SU-DHL-6 (cell line): ENCODE data around the gene SUMF1.
A peak's percentile ranks its signal among the peaks of the same experiment; 100 is the strongest.

Experiments
- H2AFZ ChIP-seq: fragments of 200-600 bp; sonication (generic); 2 replicates; pipeline ENCODE4 v1.6.1; 2014; ENCODE audit warnings: low read depth, mild to moderate bottlenecking, moderate library complexity, mixed read lengths, antibody characterized with exemption, low read length; ENCODE audit not compliant: severe bottlenecking
- H3F3A ChIP-seq: fragments of 200-600 bp; shearing (Covaris generic); 2 replicates; pipeline ENCODE4 v1.6.0; 2016; ENCODE audit warnings: antibody characterized with exemption, mild to moderate bottlenecking; ENCODE audit not compliant: insufficient read depth
- H3K27ac ChIP-seq: fragments of 200-600 bp; sonication (generic); 2 replicates; pipeline ENCODE4 v1.5.1; 2016; ENCODE audit warnings: low read depth, mild to moderate bottlenecking, low read length, moderate library complexity, mixed read lengths
- H3K27me3 ChIP-seq: fragments of 200-600 bp; sonication (generic), shearing (Covaris generic); 2 replicates; pipeline ENCODE4 v1.6.0; 2014; ENCODE audit warnings: mild to moderate bottlenecking, low read length
- H3K36me3 ChIP-seq: fragments of 200-600 bp; sonication (generic); 2 replicates; pipeline ENCODE4 v1.6.1; 2014; ENCODE audit warnings: mild to moderate bottlenecking, low read length, mixed read lengths
- H3K4me2 ChIP-seq: fragments of 300-600, 200-600 bp; shearing (Covaris generic), sonication (generic); 2 replicates; pipeline ENCODE4 v1.6.0; 2014; ENCODE audit warnings: low read length, low read depth, mild to moderate bottlenecking; ENCODE audit not compliant: poor library complexity, severe bottlenecking
- H3K4me3 ChIP-seq: fragments of 200-600 bp; sonication (generic); 2 replicates; pipeline ENCODE4 v1.5.1; 2014; ENCODE audit warnings: antibody characterized with exemption, low read length, mild to moderate bottlenecking, mixed read lengths; ENCODE audit not compliant: insufficient read depth, poor library complexity, severe bottlenecking
- H3K79me2 ChIP-seq: fragments of 200-600 bp; sonication (generic); 2 replicates; pipeline ENCODE4 v1.6.1; 2014; ENCODE audit warnings: mild to moderate bottlenecking, low read length, moderate library complexity; ENCODE audit not compliant: insufficient read depth
- H3K9ac ChIP-seq: fragments of 200-600 bp; sonication (generic); 2 replicates; pipeline ENCODE4 v1.7.0; 2014; ENCODE audit warnings: mild to moderate bottlenecking, low read length
- H3K9me2 ChIP-seq: fragments of 200-600 bp; sonication (generic); replicated peaks from 2 replicates; pipeline ENCODE4 v1.6.1; 2014; ENCODE audit warnings: low read length; ENCODE audit not compliant: insufficient read depth
- H3K9me3 ChIP-seq: fragments of 200-600 bp; sonication (generic); 2 replicates; pipeline ENCODE4 v1.6.1; 2014; ENCODE audit warnings: low read length, mixed read lengths; ENCODE audit not compliant: insufficient read depth
- H4K20me1 ChIP-seq: fragments of 200-600 bp; sonication (generic); 2 replicates; pipeline ENCODE4 v1.6.1; 2014; ENCODE audit warnings: low read depth, mild to moderate bottlenecking, antibody characterized with exemption, low read length, moderate library complexity, mixed read lengths
- EZH2phosphoT487 ChIP-seq: fragments of 200-600 bp; sonication (generic), shearing (Covaris generic); conservative IDR thresholded peaks from 2 replicates; pipeline ENCODE4 v1.6.1; 2018; ENCODE audit warnings: mild to moderate bottlenecking, antibody characterized with exemption, low read length, moderate library complexity, mixed read lengths
- TF ChIP-seq, protein P1 (sequence below): fragments of 200-600 bp; sonication (generic); IDR thresholded peaks from one replicate; pipeline ENCODE4 v1.5.1; 2017; ENCODE audit warnings: antibody characterized with exemption, mild to moderate bottlenecking, low read length, moderate library complexity; ENCODE audit not compliant: insufficient read depth, poor library complexity, severe bottlenecking

Gene SUMF1

DNA sequence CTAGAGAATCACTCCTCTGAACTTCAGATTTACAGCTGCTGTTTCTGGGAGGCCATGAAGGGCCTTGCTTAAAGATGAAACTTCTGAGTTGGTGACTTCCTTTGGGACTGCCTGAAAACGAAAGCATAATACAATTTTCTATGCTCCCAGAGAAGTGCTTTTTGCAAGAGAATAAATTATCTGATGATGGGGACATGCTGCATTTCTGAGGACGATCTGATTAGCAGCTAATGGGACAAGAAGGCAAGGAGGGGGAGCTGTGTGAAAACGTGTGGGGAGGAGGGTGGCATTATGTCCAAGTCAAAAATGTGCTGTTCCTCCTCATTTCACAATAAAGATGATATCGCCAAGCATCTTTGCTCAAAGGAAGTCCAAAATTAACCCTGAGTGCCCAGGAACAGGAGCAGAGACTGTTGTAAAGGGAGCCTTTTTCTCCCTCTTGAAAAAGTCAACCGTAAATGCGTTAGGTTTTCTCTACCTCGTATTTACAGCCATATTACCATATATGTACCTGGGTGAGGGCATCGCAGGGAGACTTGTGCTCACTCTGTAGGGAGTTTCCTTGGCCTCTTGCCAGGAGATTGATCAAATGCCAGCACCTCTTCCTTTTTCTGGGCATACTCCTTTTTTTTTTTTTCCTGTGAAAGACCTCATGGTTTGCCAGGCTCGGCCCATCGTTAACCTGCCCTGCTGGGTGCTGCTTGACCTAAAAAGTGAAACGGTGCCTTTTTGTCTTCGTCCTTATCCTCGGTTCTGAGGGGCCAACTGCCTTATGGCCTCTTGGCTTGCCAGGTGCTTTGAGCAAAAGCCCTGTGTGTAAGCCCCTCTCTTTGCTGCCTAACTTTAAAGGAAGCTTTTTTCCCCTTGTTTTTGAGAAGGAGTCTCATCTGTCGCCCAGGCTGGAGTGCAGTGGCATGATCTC, 37.5 kb upstream of the SUMF1 start:
- Histone ChIP-seq H3K4me2 (peak overlapping the region; percentile 24), H3F3A (no peaks in the 10 kb centered on the region), H3K27ac (no peak overlapping the region), H3K79me2 (no peaks in the 10 kb centered on the region), H3K27me3 (no peaks in the 10 kb centered on the region), H2AFZ (no peak overlapping the region), H3K9me2 (no peaks in the 10 kb centered on the region), H3K4me3 (no peak overlapping the region), H3K9me3 (no peaks in the 10 kb centered on the region), H3K36me3 (no peaks in the 10 kb centered on the region), H3K9ac (no peak overlapping the region), H4K20me1 (no peaks in the 10 kb centered on the region)
- no peak for TF ChIP-seq EZH2phosphoT487
- TF ChIP-seq, protein P1, sequence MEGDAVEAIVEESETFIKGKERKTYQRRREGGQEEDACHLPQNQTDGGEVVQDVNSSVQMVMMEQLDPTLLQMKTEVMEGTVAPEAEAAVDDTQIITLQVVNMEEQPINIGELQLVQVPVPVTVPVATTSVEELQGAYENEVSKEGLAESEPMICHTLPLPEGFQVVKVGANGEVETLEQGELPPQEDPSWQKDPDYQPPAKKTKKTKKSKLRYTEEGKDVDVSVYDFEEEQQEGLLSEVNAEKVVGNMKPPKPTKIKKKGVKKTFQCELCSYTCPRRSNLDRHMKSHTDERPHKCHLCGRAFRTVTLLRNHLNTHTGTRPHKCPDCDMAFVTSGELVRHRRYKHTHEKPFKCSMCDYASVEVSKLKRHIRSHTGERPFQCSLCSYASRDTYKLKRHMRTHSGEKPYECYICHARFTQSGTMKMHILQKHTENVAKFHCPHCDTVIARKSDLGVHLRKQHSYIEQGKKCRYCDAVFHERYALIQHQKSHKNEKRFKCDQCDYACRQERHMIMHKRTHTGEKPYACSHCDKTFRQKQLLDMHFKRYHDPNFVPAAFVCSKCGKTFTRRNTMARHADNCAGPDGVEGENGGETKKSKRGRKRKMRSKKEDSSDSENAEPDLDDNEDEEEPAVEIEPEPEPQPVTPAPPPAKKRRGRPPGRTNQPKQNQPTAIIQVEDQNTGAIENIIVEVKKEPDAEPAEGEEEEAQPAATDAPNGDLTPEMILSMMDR = no peak

GRCh38 chr3:4503050-4503449, 36.0 kb upstream of the SUMF1 start:
- Histone ChIP-seq H3K9ac (no peak overlapping the region), H3K9me3 (no peaks in the 10 kb centered on the region), H2AFZ (no peak overlapping the region), H3K4me2 (no peak overlapping the region), H3K9me2 (no peaks in the 10 kb centered on the region), H3K36me3 (no peaks in the 10 kb centered on the region), H3K27me3 (no peaks in the 10 kb centered on the region), H4K20me1 (no peaks in the 10 kb centered on the region), H3K79me2 (no peaks in the 10 kb centered on the region), H3K27ac (no peak overlapping the region), H3K4me3 (no peak overlapping the region), H3F3A (no peaks in the 10 kb centered on the region)
- TF ChIP-seq EZH2phosphoT487 = no peak
- TF ChIP-seq, protein P1 = no peak

- no peaks in the 10 kb centered on the region for H3F3A ChIP-seq
- no peaks in the 10 kb centered on the region for H3K9me2 ChIP-seq
- no peaks in the 10 kb centered on the region for H3K79me2 ChIP-seq
- no peak for TF ChIP-seq EZH2phosphoT487
- TF ChIP-seq, protein P1 = no peak
- no peak overlapping the region for H3K4me2 ChIP-seq
- no peaks in the 10 kb centered on the region for H3K27me3 ChIP-seq
- H3K9ac ChIP-seq = no peak overlapping the region
- no peaks in the 10 kb centered on the region for H3K36me3 ChIP-seq
- H3K4me3 ChIP-seq = no peak overlapping the region
- no peaks in the 10 kb centered on the region for H3K9me3 ChIP-seq
- no peak overlapping the region for H2AFZ ChIP-seq
- no peaks in the 10 kb centered on the region for H4K20me1 ChIP-seq
- no peak overlapping the region for H3K27ac ChIP-seq
These were observed 34.9 kb upstream of the SUMF1 start for GRCh38 chr3:4501927-4502326.
